ENCODE results near the gene PARD6A. TPM values are rescaled to one million over a fixed set of nuclear protein-coding genes. Genes with fewer than 3 reads are reported as not detected.
A peak's percentile ranks its signal among the peaks of the same experiment; 100 is the strongest.

Gene PARD6A
- total RNA-seq, 1 donor from 2014 or later: 4.7 TPM

- Mint-ChIP-seq H3K27me3 (no peaks in the 10 kb centered on the region), H3K27ac (peak overlapping the region; percentile 50), H3K4me3 (no peak overlapping the region), H3K9me3 (no peaks in the 10 kb centered on the region), H3K36me3 (peaks cover 17% of the 10 kb centered on the region), H3K4me1 (ENCODE audit: unreplicated experiment) (no peaks in the 10 kb centered on the region)
- DNase-seq (ENCODE audit: extremely low spot score, unreplicated experiment): no peak
- no peak for TF ChIP-seq CTCF (conservative IDR thresholded peaks at IDR 0.05)
These were observed 33.9 kb downstream of the PARD6A start for GRCh38 chr16:67694611-67695010.

DNA sequence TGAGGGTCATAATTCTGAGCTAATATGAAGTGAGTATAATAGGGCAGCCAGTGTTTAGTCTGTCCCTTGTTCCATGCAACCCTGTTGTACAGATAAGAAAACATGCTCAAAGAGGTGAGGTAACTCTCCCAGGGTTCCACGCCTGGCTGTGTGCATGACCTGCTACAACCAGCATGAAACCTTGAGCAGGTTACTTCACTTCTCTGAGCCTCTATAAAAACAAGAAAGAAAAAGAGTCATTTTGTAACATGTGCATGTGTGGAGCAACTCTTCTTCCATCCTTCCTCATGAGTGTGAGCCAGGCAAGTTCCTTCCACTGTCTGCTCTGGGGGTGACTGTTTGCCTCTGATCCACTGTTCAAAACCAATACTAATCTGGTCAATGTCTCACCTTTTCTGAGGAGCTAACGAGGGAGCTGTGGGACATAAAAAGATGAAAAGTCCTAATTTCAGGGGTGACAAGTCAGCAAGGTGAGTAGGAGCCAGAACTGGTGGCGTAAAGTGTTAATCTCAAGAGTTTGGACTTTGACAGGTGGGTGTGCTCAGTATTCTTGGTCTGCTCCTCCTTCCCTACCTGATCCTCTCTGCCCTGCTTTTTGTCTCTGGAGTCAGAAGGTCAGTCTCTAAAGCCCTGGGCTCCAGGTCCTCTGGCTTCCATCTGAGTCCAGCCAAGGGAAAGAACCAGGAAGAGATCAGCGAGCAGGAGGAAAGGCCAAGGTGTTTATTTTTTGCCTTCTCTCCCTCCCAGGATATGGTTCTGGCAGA is 36.8 kb downstream of the PARD6A start:
- H3K9me3 Mint-ChIP-seq: no peaks in the 10 kb centered on the region
- DNase-seq (ENCODE audit: extremely low spot score, unreplicated experiment): no peak
- peaks cover 13% of the 10 kb centered on the region for H3K36me3 Mint-ChIP-seq
- H3K4me3 Mint-ChIP-seq: no peak overlapping the region
- no peaks in the 10 kb centered on the region for H3K27me3 Mint-ChIP-seq
- peak overlapping the region; percentile 91 for H3K27ac Mint-ChIP-seq
- TF ChIP-seq CTCF (conservative IDR thresholded peaks at IDR 0.05): no peak
- no peaks in the 10 kb centered on the region for H3K4me1 Mint-ChIP-seq (ENCODE audit: unreplicated experiment)

DNA sequence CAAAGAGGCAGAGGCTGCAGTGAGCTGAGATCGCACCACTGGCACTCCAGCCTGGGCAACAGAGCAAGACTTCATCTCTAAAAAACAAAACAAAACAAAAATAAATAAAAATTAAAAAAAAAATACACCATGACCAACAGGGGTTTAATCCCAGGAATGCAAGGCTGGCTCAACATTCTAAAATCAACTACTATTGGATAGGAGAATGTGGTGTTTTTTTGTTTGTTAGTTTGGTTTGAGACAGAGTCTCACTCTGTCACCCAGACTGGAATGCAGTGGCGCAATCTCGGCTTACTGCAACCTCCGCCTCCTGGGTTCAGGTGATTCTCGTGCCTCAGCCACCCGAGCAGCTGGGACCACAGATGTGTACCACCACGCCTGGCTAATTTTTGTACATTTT is 38.5 kb downstream of the PARD6A start:
- DNase-seq (ENCODE audit: extremely low spot score, unreplicated experiment): no peak
- TF ChIP-seq CTCF (conservative IDR thresholded peaks at IDR 0.05): no peak
- H3K4me3 Mint-ChIP-seq: no peak overlapping the region
- peaks cover 13% of the 10 kb centered on the region for H3K36me3 Mint-ChIP-seq
- H3K27ac Mint-ChIP-seq: no peak overlapping the region
- no peaks in the 10 kb centered on the region for H3K27me3 Mint-ChIP-seq
- no peaks in the 10 kb centered on the region for H3K9me3 Mint-ChIP-seq
- H3K4me1 Mint-ChIP-seq (ENCODE audit: unreplicated experiment): peaks cover 5% of the 10 kb centered on the region

DNA sequence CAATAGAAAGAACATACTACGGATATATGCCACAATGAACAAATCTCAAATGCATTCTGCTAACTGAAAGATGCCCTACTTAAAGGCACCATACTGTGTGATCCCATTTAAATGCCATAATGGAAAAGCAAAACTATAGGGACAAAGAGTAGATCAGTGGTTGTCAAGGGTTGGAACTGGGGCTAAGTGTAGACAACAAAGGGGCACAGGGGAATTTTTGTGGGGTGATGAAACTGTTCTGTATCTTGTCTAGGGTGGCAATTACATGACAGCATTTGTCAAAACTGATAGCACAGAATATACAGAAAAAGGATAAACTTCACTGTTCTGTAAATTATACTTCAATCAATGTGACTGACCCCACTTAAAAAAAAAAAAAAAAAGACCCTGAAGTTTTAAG is 40.7 kb downstream of the PARD6A start:
- H3K27me3 Mint-ChIP-seq: no peaks in the 10 kb centered on the region
- H3K4me3 Mint-ChIP-seq: no peak overlapping the region
- peaks cover 16% of the 10 kb centered on the region for H3K36me3 Mint-ChIP-seq
- peaks cover 10% of the 10 kb centered on the region for H3K4me1 Mint-ChIP-seq (ENCODE audit: unreplicated experiment)
- TF ChIP-seq CTCF (conservative IDR thresholded peaks at IDR 0.05): no peak
- no peaks in the 10 kb centered on the region for H3K9me3 Mint-ChIP-seq
- DNase-seq (ENCODE audit: extremely low spot score, unreplicated experiment): no peak
- H3K27ac Mint-ChIP-seq: no peak overlapping the region

- Mint-ChIP-seq H3K4me1 (ENCODE audit: unreplicated experiment) (peaks cover 10% of the 10 kb centered on the region), H3K27me3 (no peaks in the 10 kb centered on the region), H3K4me3 (no peak overlapping the region), H3K36me3 (peaks cover 18% of the 10 kb centered on the region), H3K9me3 (no peaks in the 10 kb centered on the region), H3K27ac (no peak overlapping the region)
- DNase-seq (ENCODE audit: extremely low spot score, unreplicated experiment): no peak
- TF ChIP-seq CTCF (conservative IDR thresholded peaks at IDR 0.05): no peak
These were observed 41.4 kb downstream of the PARD6A start for GRCh38 chr16:67702130-67702529.
